HG03039 (cell line): ENCODE data around the gene ATF4.

Experiments used
- ATAC-seq: cut with Tn5 transposase; IDR thresholded peaks from one replicate; pipeline ENCODE4 v1.9.1; 2021; ENCODE audit warnings: mild to moderate bottlenecking, moderate library complexity; ENCODE audit not compliant: unreplicated experiment

The ATF4 gene

GRCh38 chr22:39528080-39528661 is 7.8 kb downstream of the ATF4 start:
- no peak for ATAC-seq

DNA sequence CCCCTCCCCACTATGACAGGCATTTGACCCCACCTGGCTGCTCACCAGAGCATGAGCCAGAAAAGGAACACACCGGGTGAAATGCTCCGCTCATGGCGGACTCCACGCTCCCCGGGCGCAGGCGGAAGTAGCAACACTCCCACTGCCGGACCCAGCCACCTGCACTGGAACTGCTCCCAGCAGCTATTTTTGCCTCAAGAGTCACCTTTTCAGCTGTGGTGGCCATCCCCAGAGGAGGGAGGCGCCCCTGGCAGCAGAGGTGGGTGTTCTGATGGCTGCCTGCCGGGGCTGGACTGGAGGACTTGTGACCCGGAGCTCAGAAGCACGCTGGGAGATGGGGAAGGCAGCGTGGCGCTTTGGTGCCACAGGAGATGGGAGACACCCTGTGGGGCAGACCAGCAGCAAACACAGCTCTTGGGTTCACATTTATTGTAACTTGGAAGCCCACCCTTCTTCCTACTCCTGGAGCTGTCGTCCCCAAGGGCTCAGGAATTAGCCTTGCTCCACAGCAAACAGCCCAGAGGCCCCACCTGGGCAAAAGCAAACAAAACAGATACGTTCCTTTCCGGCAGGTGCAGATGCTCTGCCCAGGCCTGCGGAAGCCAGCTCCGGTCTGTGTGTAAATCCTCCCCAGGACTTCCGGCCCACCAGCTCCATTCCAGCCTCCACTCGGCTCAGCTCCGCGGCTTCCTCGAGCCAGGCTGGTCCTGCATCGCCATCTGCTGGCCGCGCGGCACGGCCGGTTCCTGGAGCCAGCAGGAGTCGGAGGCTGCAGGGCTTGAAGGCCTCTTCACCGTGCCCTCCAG is 8.5 kb downstream of the ATF4 start:
- peak; percentile 25 for ATAC-seq

DNA sequence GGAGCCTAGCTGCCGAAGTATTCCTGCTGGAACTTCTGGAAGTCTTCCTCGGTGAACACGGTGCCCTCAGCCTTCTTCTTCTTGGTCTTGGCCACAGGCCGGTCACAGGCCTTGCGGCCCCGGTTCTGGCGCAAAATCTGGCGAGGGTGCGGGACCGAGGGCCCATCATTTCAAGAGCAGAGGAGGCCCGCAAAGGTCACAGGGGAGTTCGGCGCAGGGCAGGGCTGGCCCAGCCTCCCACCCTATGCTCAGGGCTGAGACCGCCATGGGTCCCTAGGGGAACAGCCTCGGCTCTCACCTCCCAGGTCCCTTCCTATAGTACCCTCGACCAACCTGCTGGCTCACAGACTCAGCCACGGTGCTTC is 9.1 kb downstream of the ATF4 start:
- no peak for ATAC-seq

DNA sequence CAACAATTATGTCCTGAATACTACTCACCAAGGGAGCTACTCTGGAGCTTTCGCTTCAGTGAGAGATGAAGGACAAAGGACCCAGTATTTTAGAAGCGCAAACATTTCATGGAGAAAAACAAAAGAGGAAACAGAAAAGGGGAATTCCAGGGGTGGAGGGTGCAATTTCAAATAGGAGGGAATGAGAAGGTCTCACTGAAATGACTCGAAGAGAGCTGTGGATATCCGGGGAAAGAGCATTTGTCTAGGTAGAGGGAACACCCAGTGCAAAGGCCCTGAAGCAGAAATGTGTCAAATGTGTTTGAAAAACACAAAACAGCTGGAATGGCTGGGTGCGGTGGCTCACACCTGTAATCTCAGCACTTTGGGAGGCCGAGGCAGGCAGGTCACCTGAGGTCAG is 9.8 kb downstream of the ATF4 start:
- ATAC-seq = no peak

DNA sequence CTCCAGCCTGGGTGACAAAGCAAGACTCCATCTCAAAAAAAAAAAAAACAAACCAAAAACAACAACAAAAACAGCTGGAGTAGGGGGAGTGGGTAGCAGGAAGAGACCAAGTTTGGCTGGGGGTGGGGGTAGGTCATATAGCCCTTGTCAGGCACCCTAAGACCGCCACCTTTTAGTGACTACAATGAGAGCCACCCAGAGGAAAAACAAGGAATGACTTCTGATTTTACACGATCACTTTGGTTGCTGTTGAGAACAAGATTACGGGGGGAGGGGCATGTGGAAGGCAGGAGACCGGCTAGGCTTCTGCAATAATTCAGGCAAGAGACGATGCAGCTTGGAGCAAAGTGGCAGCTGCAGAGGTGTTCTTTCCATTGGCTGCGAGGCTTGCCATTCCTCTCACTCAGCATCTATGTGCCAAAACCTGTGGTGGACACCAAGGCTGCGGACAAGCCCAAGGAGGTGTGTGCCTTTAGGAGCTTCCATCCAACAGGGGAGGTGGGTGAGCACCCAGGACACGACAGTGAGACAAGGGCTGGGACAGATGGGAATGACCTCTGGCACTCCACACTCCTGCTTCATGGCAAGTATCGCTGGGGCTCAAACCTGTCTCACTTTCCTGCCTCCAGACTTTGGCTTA is 10.4 kb downstream of the ATF4 start:
- no peak for ATAC-seq

- ATAC-seq = peak; percentile 66
Observed at GRCh38 chr22:39532215-39533073, 12.1 kb downstream of the ATF4 start, which contains the start of gene RPS19BP1. TSS of gene RPS19BP1 (minus strand) at chr22:39532748. CDS start at chr22:39532738, 10 bp downstream.

DNA sequence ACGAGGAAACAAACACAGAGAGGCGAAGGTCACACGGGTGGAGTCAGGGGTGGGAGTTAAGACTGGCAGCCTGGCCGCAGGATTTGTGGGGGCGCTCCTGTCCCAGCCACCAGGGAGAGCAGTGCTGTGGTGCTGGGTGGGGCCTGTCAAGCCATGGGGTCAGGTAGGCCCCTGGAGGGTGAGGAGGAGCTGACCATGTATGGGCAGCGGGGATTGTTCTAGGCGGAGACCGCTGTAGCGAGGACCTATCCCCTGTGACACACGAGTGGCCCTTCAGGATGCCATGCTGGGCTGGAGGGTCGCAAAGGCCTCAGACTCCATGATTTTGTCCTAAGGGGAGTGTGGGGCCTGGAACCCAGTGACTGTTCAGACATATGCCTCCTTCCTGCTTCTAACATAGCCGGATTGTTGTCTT is 13.7 kb downstream of the ATF4 start:
- no peak for ATAC-seq

- no peak for ATAC-seq
Observed at GRCh38 chr22:39534591-39535356, 14.4 kb downstream of the ATF4 start.

- ATAC-seq = no peak
Observed at GRCh38 chr22:39535357-39535725, 15.0 kb downstream of the ATF4 start.

- ATAC-seq = no peak
Observed at GRCh38 chr22:39535831-39536449, 15.6 kb downstream of the ATF4 start.

DNA sequence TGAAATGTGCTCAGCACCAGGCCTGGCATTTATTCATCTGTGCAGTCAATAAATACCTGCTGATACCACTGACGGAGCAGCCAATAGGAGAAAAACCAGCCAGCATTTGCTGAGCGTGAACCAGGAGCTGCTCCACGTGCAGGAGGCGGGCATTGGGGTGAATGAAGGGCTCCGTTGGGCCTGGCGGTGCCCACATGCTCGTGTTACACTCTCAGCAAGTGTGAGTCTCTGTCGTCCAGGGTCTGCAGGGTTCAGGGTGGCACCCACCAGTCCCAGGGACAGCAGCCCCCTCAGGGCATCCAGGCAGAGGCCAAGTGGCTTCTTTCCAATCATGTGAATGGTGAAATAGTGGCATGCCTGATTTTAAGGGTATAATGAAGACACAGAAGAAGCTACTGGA is 16.3 kb downstream of the ATF4 start:
- ATAC-seq = no peak

DNA sequence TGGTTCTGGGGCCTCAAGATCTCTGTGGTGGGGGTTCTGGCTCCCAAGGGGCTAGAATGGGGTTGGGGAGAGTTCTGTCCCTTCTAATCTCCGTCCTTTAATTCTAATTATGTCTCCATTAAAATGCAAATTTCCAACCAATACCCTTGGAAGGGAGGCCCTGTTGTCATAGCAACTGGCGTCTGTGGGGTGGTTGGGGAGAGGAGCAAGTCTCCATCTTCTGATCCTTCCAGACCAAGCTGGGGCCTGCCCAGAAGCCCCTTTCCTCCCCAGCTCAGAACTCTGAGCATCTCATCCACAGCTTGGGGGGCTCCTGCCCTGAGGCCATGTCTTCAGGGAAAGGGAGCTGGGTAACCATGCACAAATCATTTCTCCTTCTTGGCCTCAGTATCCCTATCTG is 17.6 kb downstream of the ATF4 start:
- no peak for ATAC-seq

DNA sequence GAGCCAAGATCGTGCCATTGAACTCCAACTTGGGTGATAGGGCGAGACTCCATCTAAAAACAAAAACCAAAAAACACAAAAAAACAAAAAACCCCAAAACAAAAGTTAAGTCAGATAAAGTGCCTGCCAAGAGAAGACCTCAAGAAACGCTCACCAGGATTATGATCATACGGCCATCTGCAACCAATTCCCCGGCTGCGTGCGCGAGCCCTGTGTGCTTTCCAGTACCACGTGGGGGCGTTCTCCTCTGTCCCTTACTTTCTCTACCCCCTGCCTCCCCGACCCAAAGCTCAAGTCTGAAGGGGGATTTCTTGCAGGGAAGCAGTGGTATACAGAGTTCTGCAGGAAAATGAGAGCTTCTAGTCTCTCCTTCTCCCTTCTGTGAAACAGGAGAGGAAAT is 22.7 kb downstream of the ATF4 start:
- ATAC-seq = no peak

DNA sequence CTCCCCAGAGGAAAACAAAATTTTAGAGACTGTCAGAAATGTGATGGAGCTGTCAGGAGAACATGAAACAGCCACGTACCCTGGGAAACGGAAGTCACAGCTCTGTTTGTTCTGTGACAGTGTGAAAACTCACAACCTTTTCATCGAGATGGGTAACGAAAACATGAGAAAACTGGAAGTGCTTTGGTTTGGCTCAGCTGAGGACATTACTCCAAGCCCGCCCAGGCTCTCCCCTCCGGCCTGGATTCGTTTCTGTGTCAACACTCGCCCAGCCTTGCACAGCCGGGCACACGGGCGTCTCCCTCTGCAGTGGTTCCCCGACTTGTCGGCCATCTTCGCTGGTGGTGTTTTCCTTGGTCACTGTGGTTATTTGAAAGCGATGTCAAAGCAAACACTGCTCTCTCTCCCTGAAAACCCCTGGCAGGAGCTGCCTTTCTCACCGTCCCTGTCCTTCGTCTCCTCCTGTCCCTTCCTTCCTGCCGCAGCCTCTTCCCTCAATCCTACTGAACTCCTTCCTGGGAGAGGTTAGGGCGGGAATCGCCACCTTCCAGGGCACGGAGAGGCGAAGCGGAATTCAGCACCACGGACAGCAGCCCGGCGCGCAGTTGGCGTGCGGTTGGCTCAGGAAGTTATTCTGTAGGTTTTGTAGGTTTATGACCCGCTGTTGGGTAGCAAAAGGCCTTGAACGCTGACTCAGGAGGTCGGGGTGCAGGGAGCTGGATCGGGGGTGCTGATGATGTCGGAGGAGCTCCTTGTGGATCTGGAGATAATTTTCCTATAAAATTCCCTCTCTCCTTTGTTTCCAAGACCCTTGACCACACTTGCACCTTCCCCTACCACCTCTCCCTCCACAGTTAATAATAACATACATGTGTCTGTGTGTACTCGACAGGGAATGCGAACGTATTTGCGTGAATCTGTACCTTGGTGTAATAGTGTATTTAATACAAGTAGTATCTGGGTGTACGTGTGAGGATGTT is 25.3 kb downstream of the ATF4 start:
- no peak for ATAC-seq

DNA sequence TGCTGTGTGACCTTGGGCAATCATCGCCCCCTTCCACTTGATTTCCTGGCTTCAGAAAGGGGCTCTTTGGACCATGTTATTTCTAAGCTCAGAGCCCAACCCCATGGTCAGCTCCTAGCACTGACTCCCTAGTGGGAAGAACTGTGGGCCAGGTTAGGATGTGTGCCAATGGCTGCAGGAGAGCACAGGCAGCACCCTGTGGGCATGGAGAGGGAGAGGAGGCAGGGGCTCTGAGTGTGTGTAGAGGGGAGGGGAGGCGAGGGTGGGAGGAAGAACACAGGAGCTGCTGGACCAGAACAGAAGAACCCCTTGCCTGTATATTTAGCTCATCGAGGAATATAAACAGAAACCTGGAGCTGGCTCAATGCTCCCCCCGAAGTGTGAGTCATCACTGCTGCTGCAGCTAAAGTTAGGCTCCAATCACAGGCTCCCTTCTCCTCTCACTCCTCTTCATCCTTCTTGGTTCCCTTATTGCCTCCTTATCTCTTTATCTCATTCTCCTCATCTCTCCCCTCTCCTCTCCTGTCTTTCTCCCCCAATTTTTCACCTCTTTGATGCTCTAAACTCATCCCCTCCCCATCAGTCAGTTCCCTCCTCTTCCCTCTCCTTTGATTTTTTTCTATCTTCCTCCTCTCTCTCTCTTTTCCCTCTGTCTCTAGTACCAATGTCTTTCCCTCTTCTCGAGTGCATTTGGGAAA is 26.7 kb downstream of the ATF4 start:
- ATAC-seq = no peak

GRCh38 chr22:39547587-39547947 is 27.2 kb downstream of the ATF4 start:
- ATAC-seq = no peak

DNA sequence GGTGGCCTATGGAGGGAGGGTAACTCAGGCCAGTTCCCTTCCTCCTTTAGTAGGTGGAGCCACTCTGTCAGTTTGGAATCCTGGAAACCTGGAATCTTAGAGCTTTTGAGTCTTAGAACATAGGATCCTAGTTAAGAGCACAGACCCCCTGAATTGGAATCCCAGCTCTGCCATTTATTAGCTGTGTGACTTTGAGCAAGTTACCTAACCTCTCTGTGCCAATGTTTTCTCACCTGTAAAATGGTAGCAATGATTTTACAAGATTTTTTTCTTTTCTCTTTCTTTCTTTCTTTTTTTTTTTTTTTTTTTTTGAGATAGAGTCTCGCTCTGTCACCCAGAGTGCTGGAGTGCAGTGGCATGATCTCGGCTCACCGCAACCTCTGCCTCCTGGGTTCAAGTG is 33.1 kb downstream of the ATF4 start:
- no peak for ATAC-seq

DNA sequence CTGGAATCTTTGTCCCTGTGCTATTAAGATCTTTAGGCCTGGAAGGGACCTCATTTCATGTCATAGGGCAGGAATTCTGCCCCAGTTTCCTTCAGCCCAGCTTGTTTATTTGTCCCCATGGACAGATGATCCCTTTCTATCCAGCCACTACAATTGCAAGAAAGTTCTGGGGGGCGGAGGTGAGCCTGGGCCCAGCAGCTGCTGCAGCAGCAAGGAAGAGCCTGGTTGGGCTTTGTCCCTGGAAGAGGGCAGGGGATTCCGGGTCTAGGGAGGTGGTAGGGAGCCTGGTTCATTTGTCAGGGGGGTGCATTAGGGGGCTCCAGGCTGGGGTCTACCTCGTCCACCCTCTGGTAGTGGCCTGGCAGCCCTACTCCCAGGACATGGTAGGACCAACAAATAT is 33.8 kb downstream of the ATF4 start:
- ATAC-seq = no peak
